Parathyroid adenoma (tissue), 2 donors: Measurements from ENCODE around the gene MYH16.
"Not testable (repeated sequence)": the region's sequence is repeated elsewhere in the genome, so short reads cannot be mapped to it uniquely, and the experiment has no call there.

Experiments used
- H2AFZ ChIP-seq: fragments of 300-600 bp; sonication (generic); one replicate; pipeline ENCODE4 v1.7.0; 2017; ENCODE audit warnings: antibody characterized with exemption, mild to moderate bottlenecking
- H3K27ac ChIP-seq: fragments of 300-600 bp; sonication (generic); one replicate; pipeline ENCODE4 v1.7.0; 2017
- H3K27me3 ChIP-seq: fragments of 300-600 bp; sonication (generic); one replicate; pipeline ENCODE4 v1.7.0; 2017; ENCODE audit warnings: low read length; ENCODE audit not compliant: control insufficient read depth, insufficient read depth
- H3K36me3 ChIP-seq: fragments of 300-600 bp; sonication (generic); one replicate; pipeline ENCODE4 v1.7.0; 2017; ENCODE audit warnings: low read length; ENCODE audit not compliant: control insufficient read depth, insufficient read depth
- H3K4me1 ChIP-seq: fragments of 300-600 bp; sonication (generic); one replicate; pipeline ENCODE4 v1.7.0; 2017; ENCODE audit warnings: control low read depth
- H3K4me2 ChIP-seq: fragments of 300-600 bp; sonication (generic); one replicate; pipeline ENCODE4 v1.7.0; 2017; ENCODE audit warnings: low read length
- H3K4me3 ChIP-seq: fragments of 300-600 bp; sonication (generic); one replicate; pipeline ENCODE4 v1.7.0; 2017; ENCODE audit warnings: low read depth, low read length
- H3K79me2 ChIP-seq: fragments of 300-600 bp; sonication (generic); one replicate; pipeline ENCODE4 v1.7.0; 2017; ENCODE audit warnings: control low read depth
- H3K9ac ChIP-seq: fragments of 300-600 bp; sonication (generic); one replicate; pipeline ENCODE4 v1.7.0; 2017; ENCODE audit warnings: mild to moderate bottlenecking
- H3K9me3 ChIP-seq: fragments of 300-600 bp; sonication (generic); one replicate; pipeline ENCODE4 v1.7.0; 2017; ENCODE audit warnings: low read length; ENCODE audit not compliant: control insufficient read depth
- CTCF ChIP-seq: fragments of 300-600 bp; sonication (generic); IDR thresholded peaks from one replicate; pipeline ENCODE4 v1.7.0; 2017; ENCODE audit warnings: antibody characterized with exemption, mild to moderate bottlenecking
- donor health status: primary hyperparathyroidism.

MYH16 gene

GRCh38 chr7:99275496-99275895, 2.9 kb downstream of the MYH16 start:
- no peak overlapping the region for H2AFZ ChIP-seq
- no peaks in the 10 kb centered on the region for H3K4me1 ChIP-seq
- no peaks in the 10 kb centered on the region for H3K36me3 ChIP-seq
- no peak overlapping the region for H3K27ac ChIP-seq
- no peak for TF ChIP-seq CTCF
- no peaks in the 10 kb centered on the region for H3K9me3 ChIP-seq
- H3K4me2 ChIP-seq = no peak overlapping the region
- H3K79me2 ChIP-seq = no peaks in the 10 kb centered on the region
- no peak overlapping the region for H3K4me3 ChIP-seq
- no peak overlapping the region for H3K9ac ChIP-seq
- no peaks in the 10 kb centered on the region for H3K27me3 ChIP-seq

GRCh38 chr7:99278180-99278579, 5.5 kb downstream of the MYH16 start:
- no peak overlapping the region for H3K4me3 ChIP-seq
- H3K9ac ChIP-seq = no peak overlapping the region
- H3K79me2 ChIP-seq = no peaks in the 10 kb centered on the region
- no peak overlapping the region for H2AFZ ChIP-seq
- no peaks in the 10 kb centered on the region for H3K4me1 ChIP-seq
- H3K36me3 ChIP-seq = no peaks in the 10 kb centered on the region
- no peak overlapping the region for H3K4me2 ChIP-seq
- TF ChIP-seq CTCF = no peak
- H3K27ac ChIP-seq = no peak overlapping the region
- no peaks in the 10 kb centered on the region for H3K9me3 ChIP-seq
- H3K27me3 ChIP-seq = no peaks in the 10 kb centered on the region

- H2AFZ ChIP-seq, H3K4me2 ChIP-seq, H3K27ac ChIP-seq, H3K9ac ChIP-seq, H3K36me3 ChIP-seq, H3K4me3 ChIP-seq, H3K4me1 ChIP-seq, H3K27me3 ChIP-seq, H3K79me2 ChIP-seq, H3K9me3 ChIP-seq: not testable (repeated sequence)
Observed at GRCh38 chr7:99284165-99284564, 11.5 kb downstream of the MYH16 start.

- Histone ChIP-seq H3K79me2 (no peaks in the 10 kb centered on the region), H2AFZ (no peak overlapping the region), H3K9me3 (no peaks in the 10 kb centered on the region), H3K36me3 (no peaks in the 10 kb centered on the region), H3K9ac (no peak overlapping the region), H3K27me3 (no peaks in the 10 kb centered on the region), H3K4me3 (no peak overlapping the region), H3K4me1 (no peaks in the 10 kb centered on the region), H3K4me2 (no peak overlapping the region), H3K27ac (no peak overlapping the region)
- no peak for TF ChIP-seq CTCF
Observed at GRCh38 chr7:99287779-99288534, 15.3 kb downstream of the MYH16 start.

GRCh38 chr7:99289185-99289584, 16.5 kb downstream of the MYH16 start:
- Histone ChIP-seq H3K27ac (no peak overlapping the region), H3K9ac (no peak overlapping the region), H3K27me3 (no peaks in the 10 kb centered on the region), H3K9me3 (no peaks in the 10 kb centered on the region), H3K36me3 (no peaks in the 10 kb centered on the region), H3K4me2 (no peak overlapping the region), H2AFZ (no peak overlapping the region), H3K79me2 (no peaks in the 10 kb centered on the region), H3K4me3 (no peak overlapping the region), H3K4me1 (no peaks in the 10 kb centered on the region)
- TF ChIP-seq CTCF = no peak

GRCh38 chr7:99290148-99290547, 17.5 kb downstream of the MYH16 start:
- not testable (repeated sequence) for H3K4me1 ChIP-seq, H3K9me3 ChIP-seq, H3K4me2 ChIP-seq, H3K27ac ChIP-seq, H3K79me2 ChIP-seq, H2AFZ ChIP-seq, H3K4me3 ChIP-seq, H3K27me3 ChIP-seq, H3K9ac ChIP-seq, H3K36me3 ChIP-seq
